Pulmonary artery endothelial cell (primary cell): ENCODE measurements around the gene ZSWIM8. TPM values are rescaled to one million over a fixed set of nuclear protein-coding genes. Genes with fewer than 3 reads are reported as not detected.

ENCODE experiments used
- DNase-seq: peaks from one replicate; pipeline ENCODE4 v3.0.0-alpha.2; 2011; ENCODE audit warnings: low read depth, low spot score
- total RNA-seq: library from RNA; depleted of rRNA; stranded (reverse); fragments of >200 nt; gene quantifications from 2 replicates; pipeline ENCODE4 v1.2.3, GENCODE V29; 2014

The ZSWIM8 gene
- total RNA-seq, 1 donor from 2014 or later = 31.5 TPM

GRCh38 chr10:73796766-73797165, 11.4 kb downstream of the ZSWIM8 start:
- DNase-seq = no peak

GRCh38 chr10:73797324-73798025, 12.1 kb downstream of the ZSWIM8 start:
- no peak for DNase-seq

- no peak for DNase-seq
Observed at GRCh38 chr10:73798087-73798486, 12.7 kb downstream of the ZSWIM8 start.

GRCh38 chr10:73798927-73799560, 13.6 kb downstream of the ZSWIM8 start:
- DNase-seq = no peak

GRCh38 chr10:73799899-73800559, 14.6 kb downstream of the ZSWIM8 start:
- no peak for DNase-seq

GRCh38 chr10:73800560-73801252, 15.3 kb downstream of the ZSWIM8 start:
- DNase-seq = no peak

GRCh38 chr10:73801253-73801590, 15.8 kb downstream of the ZSWIM8 start:
- no peak for DNase-seq

- DNase-seq = no peak
Observed at GRCh38 chr10:73802276-73802991, 17.0 kb downstream of the ZSWIM8 start.

- DNase-seq = no peak
Observed at GRCh38 chr10:73803680-73804286, 18.4 kb downstream of the ZSWIM8 start.

GRCh38 chr10:73806176-73806950, 21.0 kb downstream of the ZSWIM8 start:
- DNase-seq = no peak

GRCh38 chr10:73807471-73807870, 22.1 kb downstream of the ZSWIM8 start:
- no peak for DNase-seq

- DNase-seq = no peak
Observed at GRCh38 chr10:73808021-73808815, 22.8 kb downstream of the ZSWIM8 start.

GRCh38 chr10:73809061-73809818, 23.8 kb downstream of the ZSWIM8 start:
- no peak for DNase-seq

- no peak for DNase-seq
Observed at GRCh38 chr10:73810358-73810734, 24.9 kb downstream of the ZSWIM8 start.

GRCh38 chr10:73810735-73811465, 25.5 kb downstream of the ZSWIM8 start:
- DNase-seq = no peak

- DNase-seq = no peak
Observed at GRCh38 chr10:73812657-73813056, 27.3 kb downstream of the ZSWIM8 start.

- no peak for DNase-seq
Observed at GRCh38 chr10:73813333-73813732, 27.9 kb downstream of the ZSWIM8 start.

- no peak for DNase-seq
Observed at GRCh38 chr10:73814276-73814895, 29.0 kb downstream of the ZSWIM8 start.
